ENCODE measurements around the gene NBEAL2. TPM values are rescaled to one million over a fixed set of nuclear protein-coding genes. Genes with fewer than 3 reads are reported as not detected.

The NBEAL2 gene
- total and polyA plus RNA-seq, 2 donors (not counting 1 experiment from before 2014, with no cell fraction given): 1.5 to 4.5 TPM

GRCh38 chr3:46990573-46991374 is 11.3 kb downstream of the NBEAL2 start:
- no peak overlapping the region for H3K9ac ChIP-seq (ENCODE audit: insufficient read depth, low read length)
- H3K27me3 ChIP-seq (ENCODE audit: control insufficient read depth, insufficient read depth, low read length): no peaks in the 10 kb centered on the region
- H3K36me3 ChIP-seq (ENCODE audit: control insufficient read depth, insufficient read depth, low read length): no peaks in the 10 kb centered on the region
- H3K4me1 ChIP-seq (ENCODE audit: control insufficient read depth, extremely low read depth, insufficient read depth, low read length): no peaks in the 10 kb centered on the region
- no peak overlapping the region for H3K4me2 ChIP-seq (ENCODE audit: extremely low read depth, insufficient read depth, low read length)
- no peak overlapping the region for H2AFZ ChIP-seq (ENCODE audit: low read length)
- H3K79me2 ChIP-seq (ENCODE audit: control insufficient read depth, insufficient read depth, low read length): no peaks in the 10 kb centered on the region
- H3K27ac ChIP-seq (ENCODE audit: insufficient read depth, low read length): no peak overlapping the region
- no peak for DNase-seq (ENCODE audit: low read depth in 2 of 2)
- TF ChIP-seq, protein P1, sequence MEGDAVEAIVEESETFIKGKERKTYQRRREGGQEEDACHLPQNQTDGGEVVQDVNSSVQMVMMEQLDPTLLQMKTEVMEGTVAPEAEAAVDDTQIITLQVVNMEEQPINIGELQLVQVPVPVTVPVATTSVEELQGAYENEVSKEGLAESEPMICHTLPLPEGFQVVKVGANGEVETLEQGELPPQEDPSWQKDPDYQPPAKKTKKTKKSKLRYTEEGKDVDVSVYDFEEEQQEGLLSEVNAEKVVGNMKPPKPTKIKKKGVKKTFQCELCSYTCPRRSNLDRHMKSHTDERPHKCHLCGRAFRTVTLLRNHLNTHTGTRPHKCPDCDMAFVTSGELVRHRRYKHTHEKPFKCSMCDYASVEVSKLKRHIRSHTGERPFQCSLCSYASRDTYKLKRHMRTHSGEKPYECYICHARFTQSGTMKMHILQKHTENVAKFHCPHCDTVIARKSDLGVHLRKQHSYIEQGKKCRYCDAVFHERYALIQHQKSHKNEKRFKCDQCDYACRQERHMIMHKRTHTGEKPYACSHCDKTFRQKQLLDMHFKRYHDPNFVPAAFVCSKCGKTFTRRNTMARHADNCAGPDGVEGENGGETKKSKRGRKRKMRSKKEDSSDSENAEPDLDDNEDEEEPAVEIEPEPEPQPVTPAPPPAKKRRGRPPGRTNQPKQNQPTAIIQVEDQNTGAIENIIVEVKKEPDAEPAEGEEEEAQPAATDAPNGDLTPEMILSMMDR (conservative IDR thresholded peaks at IDR 0.05 in 1 of 2, IDR thresholded peaks at IDR 0.05 in 1 of 2; ENCODE audit: low read depth in 1 of 2, low read length in 2 of 2): no peak
- no peak for TF ChIP-seq EZH2 (IDR thresholded peaks at IDR 0.05; ENCODE audit: low read length, missing control alignments)
- no peaks in the 10 kb centered on the region for H3K9me3 ChIP-seq (ENCODE audit: control insufficient read depth, insufficient read depth, low read depth, low read length)
- H4K20me1 ChIP-seq (ENCODE audit: control insufficient read depth, extremely low read depth, insufficient read depth, low read length): no peaks in the 10 kb centered on the region
- no peak overlapping the region for H3K4me3 ChIP-seq (replicated peaks in 1 of 4; ENCODE audit: control extremely low read depth in 1 of 4, insufficient read depth in 1 of 4, low read depth in 3 of 4, low read length in 4 of 4)

DNA sequence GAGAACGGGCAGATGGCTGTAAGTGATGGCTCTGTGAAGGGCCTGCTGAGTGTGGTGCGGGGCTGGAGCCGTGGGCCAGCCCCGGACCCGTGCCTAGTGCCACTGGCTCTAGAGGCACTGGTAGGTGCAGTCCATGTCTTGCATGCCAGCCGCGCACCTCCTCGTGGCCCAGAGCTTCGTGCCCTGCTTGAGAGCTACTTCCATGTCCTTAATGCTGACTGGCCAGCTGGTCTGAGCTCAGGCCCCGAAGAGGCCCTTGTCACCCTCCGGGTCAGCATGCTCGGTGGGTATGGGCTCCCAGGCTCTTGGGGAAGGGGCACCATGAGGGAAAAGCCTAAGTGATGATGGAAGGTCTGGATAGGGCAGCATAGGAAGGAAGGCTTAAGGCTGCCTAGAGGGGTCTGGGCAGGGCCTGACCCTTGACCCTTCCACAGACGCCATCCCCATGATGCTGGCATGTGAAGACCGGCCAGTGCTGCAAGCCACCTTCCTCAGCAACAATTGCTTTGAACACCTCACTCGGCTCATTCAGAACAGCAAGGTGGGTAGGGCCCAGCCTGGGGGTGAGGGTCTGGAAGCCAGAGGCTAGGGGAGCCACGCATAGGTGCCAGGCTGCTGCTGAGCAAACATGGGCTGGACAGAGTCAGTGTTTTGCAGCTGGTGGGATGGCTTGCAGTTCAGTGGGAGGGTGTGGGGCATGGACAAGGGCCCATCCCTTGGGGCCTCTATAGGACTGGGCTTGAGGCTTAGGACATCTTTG is 12.1 kb downstream of the NBEAL2 start:
- Histone ChIP-seq H2AFZ (ENCODE audit: low read length) (no peak overlapping the region), H3K4me3 (replicated peaks in 1 of 4; ENCODE audit: control extremely low read depth in 1 of 4, insufficient read depth in 1 of 4, low read depth in 3 of 4, low read length in 4 of 4) (no peak overlapping the region), H3K27ac (ENCODE audit: insufficient read depth, low read length) (no peak overlapping the region), H3K36me3 (ENCODE audit: control insufficient read depth, insufficient read depth, low read length) (no peaks in the 10 kb centered on the region), H4K20me1 (ENCODE audit: control insufficient read depth, extremely low read depth, insufficient read depth, low read length) (no peaks in the 10 kb centered on the region), H3K4me2 (ENCODE audit: extremely low read depth, insufficient read depth, low read length) (no peak overlapping the region), H3K4me1 (ENCODE audit: control insufficient read depth, extremely low read depth, insufficient read depth, low read length) (no peaks in the 10 kb centered on the region), H3K9me3 (ENCODE audit: control insufficient read depth, insufficient read depth, low read depth, low read length) (no peaks in the 10 kb centered on the region), H3K9ac (ENCODE audit: insufficient read depth, low read length) (no peak overlapping the region), H3K27me3 (ENCODE audit: control insufficient read depth, insufficient read depth, low read length) (no peaks in the 10 kb centered on the region), H3K79me2 (ENCODE audit: control insufficient read depth, insufficient read depth, low read length) (no peaks in the 10 kb centered on the region)
- DNase-seq (ENCODE audit: low read depth in 2 of 2): no peak
- no peak for TF ChIP-seq EZH2 (IDR thresholded peaks at IDR 0.05; ENCODE audit: low read length, missing control alignments)
- TF ChIP-seq, protein P1 (conservative IDR thresholded peaks at IDR 0.05 in 1 of 2, IDR thresholded peaks at IDR 0.05 in 1 of 2; ENCODE audit: low read depth in 1 of 2, low read length in 2 of 2): no peak

- Histone ChIP-seq H4K20me1 (ENCODE audit: control insufficient read depth, extremely low read depth, insufficient read depth, low read length) (no peaks in the 10 kb centered on the region), H3K9ac (ENCODE audit: insufficient read depth, low read length) (no peak overlapping the region), H3K27me3 (ENCODE audit: control insufficient read depth, insufficient read depth, low read length) (no peaks in the 10 kb centered on the region), H3K36me3 (ENCODE audit: control insufficient read depth, insufficient read depth, low read length) (no peaks in the 10 kb centered on the region), H3K4me3 (replicated peaks in 1 of 4; ENCODE audit: control extremely low read depth in 1 of 4, insufficient read depth in 1 of 4, low read depth in 3 of 4, low read length in 4 of 4) (no peak overlapping the region), H2AFZ (ENCODE audit: low read length) (no peak overlapping the region), H3K9me3 (ENCODE audit: control insufficient read depth, insufficient read depth, low read depth, low read length) (no peaks in the 10 kb centered on the region), H3K27ac (ENCODE audit: insufficient read depth, low read length) (no peak overlapping the region), H3K79me2 (ENCODE audit: control insufficient read depth, insufficient read depth, low read length) (no peaks in the 10 kb centered on the region), H3K4me2 (ENCODE audit: extremely low read depth, insufficient read depth, low read length) (no peak overlapping the region), H3K4me1 (ENCODE audit: control insufficient read depth, extremely low read depth, insufficient read depth, low read length) (no peaks in the 10 kb centered on the region)
- no peak for TF ChIP-seq EZH2 (IDR thresholded peaks at IDR 0.05; ENCODE audit: low read length, missing control alignments)
- TF ChIP-seq, protein P1 (conservative IDR thresholded peaks at IDR 0.05 in 1 of 2, IDR thresholded peaks at IDR 0.05 in 1 of 2; ENCODE audit: low read depth in 1 of 2, low read length in 2 of 2): no peak
- no peak for DNase-seq (ENCODE audit: low read depth in 2 of 2)
Observed at GRCh38 chr3:46992231-46992630, 12.8 kb downstream of the NBEAL2 start.

Measured in fibroblast of lung (primary cell).